ENCODE measurements around the gene BORCS5.

Gene BORCS5

DNA sequence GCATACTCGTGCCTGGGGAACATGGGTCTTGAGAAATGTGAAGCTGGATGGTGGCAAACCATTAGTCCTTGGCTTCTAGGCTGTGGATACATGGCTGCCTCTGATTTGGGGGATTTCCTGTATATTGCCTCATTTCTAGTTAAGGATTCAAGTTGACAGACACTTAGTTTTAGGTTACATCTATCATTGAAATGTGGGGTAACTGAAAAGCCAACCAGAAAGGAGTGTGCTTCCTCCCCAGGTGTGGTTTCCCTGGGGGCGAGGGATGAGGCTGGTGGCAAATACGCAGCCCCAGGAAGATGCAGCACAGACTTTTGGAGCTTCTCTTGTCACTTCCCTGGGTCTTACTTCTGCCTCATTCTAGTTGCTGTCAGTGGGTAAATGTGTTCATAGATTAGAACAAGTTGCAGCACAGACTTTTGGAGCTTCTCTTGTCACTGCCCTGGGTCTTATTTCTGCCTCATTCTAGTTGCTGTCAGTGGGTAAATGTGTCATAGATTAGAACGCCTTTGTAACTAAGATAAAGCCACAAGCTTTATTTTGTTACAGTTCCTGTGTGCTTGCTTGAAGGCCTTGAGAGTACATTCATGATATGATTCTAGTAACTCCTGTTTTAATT, 85.1 kb downstream of the BORCS5 start:
- WGBS (ENCODE audit: extremely low coverage, insufficient coverage, insufficient read length): no CpG with 5 or more reads among the region's 4 CpGs
- Histone ChIP-seq H3K4me3 (ENCODE audit: low read depth, low read length) (no peak overlapping the region), H2BK5ac (ENCODE audit: low read depth, low read length, poor library complexity) (no peak overlapping the region), H3K4ac (ENCODE audit: low read depth, low read length) (no peak overlapping the region), H3K4me2 (ENCODE audit: low read length) (no peak overlapping the region), H2BK120ac (ENCODE audit: insufficient read depth, low read length, poor library complexity) (no peak overlapping the region), H2AK5ac (ENCODE audit: low read length) (no peak overlapping the region), H2AFZ (ENCODE audit: insufficient read depth, low read length, poor library complexity) (no peak overlapping the region), H4K8ac (ENCODE audit: low read depth, low read length) (no peak overlapping the region), H3K9me3 (ENCODE audit: insufficient read depth, low read depth, low read length) (no peaks in the 10 kb centered on the region), H4K91ac (ENCODE audit: low read depth, low read length) (no peak overlapping the region), H3K27me3 (ENCODE audit: insufficient read depth, low read length) (no peaks in the 10 kb centered on the region), H3K79me2 (ENCODE audit: control insufficient read depth, insufficient read depth, low read length, poor library complexity) (no peaks in the 10 kb centered on the region), H3K79me1 (ENCODE audit: low read length) (no peaks in the 10 kb centered on the region), H2BK12ac (ENCODE audit: low read length) (no peak overlapping the region), H3K18ac (ENCODE audit: low read length) (no peak overlapping the region), H3K4me1 (ENCODE audit: control insufficient read depth in 1 of 2, insufficient read depth in 2 of 2, low read length in 2 of 2) (no peaks in the 10 kb centered on the region), H3K14ac (ENCODE audit: low read length) (no peak overlapping the region), H3K9ac (ENCODE audit: low read length) (no peak overlapping the region), H3K27ac (ENCODE audit: low read depth, low read length) (no peak overlapping the region), H4K12ac (ENCODE audit: low read depth, low read length) (no peak overlapping the region), H3K23ac (ENCODE audit: low read length) (no peak overlapping the region), H3K36me3 (ENCODE audit: control insufficient read depth in 1 of 2, insufficient read depth in 2 of 2, low read length in 2 of 2) (no peaks in the 10 kb centered on the region)
- peak in 1 of 2 donors; percentile 36 for DNase-seq

- Histone ChIP-seq H3K14ac (ENCODE audit: low read length) (no peak overlapping the region), H3K79me2 (ENCODE audit: control insufficient read depth, insufficient read depth, low read length, poor library complexity) (no peaks in the 10 kb centered on the region), H2BK5ac (ENCODE audit: low read depth, low read length, poor library complexity) (no peak overlapping the region), H3K4me3 (ENCODE audit: low read depth, low read length) (no peak overlapping the region), H3K27me3 (ENCODE audit: insufficient read depth, low read length) (no peaks in the 10 kb centered on the region), H3K9ac (ENCODE audit: low read length) (no peak overlapping the region), H4K12ac (ENCODE audit: low read depth, low read length) (no peak overlapping the region), H2AFZ (ENCODE audit: insufficient read depth, low read length, poor library complexity) (no peak overlapping the region), H4K8ac (ENCODE audit: low read depth, low read length) (no peak overlapping the region), H3K4me1 (ENCODE audit: control insufficient read depth in 1 of 2, insufficient read depth in 2 of 2, low read length in 2 of 2) (no peaks in the 10 kb centered on the region), H3K4me2 (ENCODE audit: low read length) (no peak overlapping the region), H3K36me3 (ENCODE audit: control insufficient read depth in 1 of 2, insufficient read depth in 2 of 2, low read length in 2 of 2) (no peaks in the 10 kb centered on the region), H2BK12ac (ENCODE audit: low read length) (no peak overlapping the region), H3K9me3 (ENCODE audit: insufficient read depth, low read depth, low read length) (no peaks in the 10 kb centered on the region), H2BK120ac (ENCODE audit: insufficient read depth, low read length, poor library complexity) (no peak overlapping the region), H3K23ac (ENCODE audit: low read length) (no peak overlapping the region), H3K18ac (ENCODE audit: low read length) (no peak overlapping the region), H3K27ac (ENCODE audit: low read depth, low read length) (no peak overlapping the region), H2AK5ac (ENCODE audit: low read length) (no peak overlapping the region), H3K4ac (ENCODE audit: low read depth, low read length) (no peak overlapping the region), H4K91ac (ENCODE audit: low read depth, low read length) (no peak overlapping the region), H3K79me1 (ENCODE audit: low read length) (no peaks in the 10 kb centered on the region)
- peak in 1 of 2 donors; percentile 45 for DNase-seq
- WGBS (ENCODE audit: extremely low coverage, insufficient coverage, insufficient read length): no CpG with 5 or more reads among the region's 5 CpGs
Observed at GRCh38 chr12:12442548-12443071, 85.7 kb downstream of the BORCS5 start.

DNA sequence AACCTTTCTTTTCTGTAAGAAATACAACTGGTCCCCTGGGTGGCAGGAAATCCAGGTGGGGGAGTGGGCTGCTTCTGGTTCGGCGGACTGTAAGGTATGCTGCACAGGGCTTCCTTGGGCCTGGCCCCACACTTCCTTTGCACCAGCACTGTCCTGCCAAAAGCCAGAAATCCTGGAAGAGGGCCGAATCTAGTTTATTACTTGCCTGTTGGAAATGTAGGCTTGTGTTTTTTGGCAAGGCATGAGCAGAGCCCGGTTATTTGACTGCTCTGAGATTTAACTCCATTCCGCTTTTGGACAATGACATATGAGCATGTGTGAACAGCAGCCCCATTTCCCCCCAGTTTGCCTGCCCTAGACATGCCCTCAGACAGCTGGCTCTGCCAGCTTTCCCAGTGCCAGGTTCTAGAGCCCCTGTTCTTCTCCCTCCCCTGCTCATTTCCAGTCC, 86.6 kb downstream of the BORCS5 start:
- Histone ChIP-seq H3K4me1 (ENCODE audit: control insufficient read depth in 1 of 2, insufficient read depth in 2 of 2, low read length in 2 of 2) (no peaks in the 10 kb centered on the region), H3K79me2 (ENCODE audit: control insufficient read depth, insufficient read depth, low read length, poor library complexity) (no peaks in the 10 kb centered on the region), H3K4me3 (ENCODE audit: low read depth, low read length) (no peak overlapping the region), H3K27me3 (ENCODE audit: insufficient read depth, low read length) (no peaks in the 10 kb centered on the region), H2BK5ac (ENCODE audit: low read depth, low read length, poor library complexity) (no peak overlapping the region), H3K4me2 (ENCODE audit: low read length) (no peak overlapping the region), H3K27ac (ENCODE audit: low read depth, low read length) (no peak overlapping the region), H3K14ac (ENCODE audit: low read length) (no peak overlapping the region), H3K79me1 (ENCODE audit: low read length) (no peaks in the 10 kb centered on the region), H3K23ac (ENCODE audit: low read length) (no peak overlapping the region), H2BK12ac (ENCODE audit: low read length) (no peak overlapping the region), H3K18ac (ENCODE audit: low read length) (no peak overlapping the region), H2AFZ (ENCODE audit: insufficient read depth, low read length, poor library complexity) (no peak overlapping the region), H4K91ac (ENCODE audit: low read depth, low read length) (no peak overlapping the region), H3K36me3 (ENCODE audit: control insufficient read depth in 1 of 2, insufficient read depth in 2 of 2, low read length in 2 of 2) (no peaks in the 10 kb centered on the region), H2AK5ac (ENCODE audit: low read length) (no peak overlapping the region), H3K9ac (ENCODE audit: low read length) (no peak overlapping the region), H4K12ac (ENCODE audit: low read depth, low read length) (no peak overlapping the region), H2BK120ac (ENCODE audit: insufficient read depth, low read length, poor library complexity) (no peak overlapping the region), H3K4ac (ENCODE audit: low read depth, low read length) (no peak overlapping the region), H3K9me3 (ENCODE audit: insufficient read depth, low read depth, low read length) (no peaks in the 10 kb centered on the region), H4K8ac (ENCODE audit: low read depth, low read length) (no peak overlapping the region)
- WGBS (ENCODE audit: extremely low coverage, insufficient coverage, insufficient read length): no CpG with 5 or more reads among the region's 5 CpGs
- DNase-seq: no peak

DNA sequence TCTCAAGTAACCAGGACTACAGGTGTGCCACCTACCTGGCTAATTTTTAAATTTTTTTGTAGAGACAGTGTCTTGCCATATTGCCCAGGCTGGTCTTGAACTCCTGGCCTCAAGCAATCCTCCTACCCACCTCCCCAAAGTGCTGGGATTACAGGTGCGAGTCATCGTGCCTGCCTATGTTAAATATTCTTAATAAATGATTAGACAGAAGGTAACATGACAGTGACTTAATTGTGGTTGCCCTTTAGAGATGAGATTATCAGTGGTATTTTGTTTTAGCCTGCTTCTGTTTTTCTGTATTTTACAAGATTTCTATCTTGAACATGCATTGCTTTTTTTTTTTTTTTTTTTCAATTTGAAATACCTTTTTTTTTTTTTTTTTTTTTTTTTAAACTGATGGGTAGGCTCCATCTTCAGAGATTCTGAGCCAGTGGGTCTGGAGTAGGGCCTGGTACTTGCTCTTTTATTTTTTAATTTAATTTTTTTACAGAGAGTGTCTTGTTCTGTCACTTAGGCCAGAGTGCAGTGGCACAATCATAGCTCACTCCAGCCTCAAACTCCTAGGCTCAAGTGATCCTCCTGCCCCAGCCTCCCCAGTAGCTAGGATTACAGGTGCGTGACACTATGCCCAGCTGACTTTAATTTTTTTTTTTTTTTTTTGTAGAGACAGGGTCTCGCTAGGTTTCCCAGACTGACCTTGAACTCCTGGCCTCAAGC, 88.4 kb downstream of the BORCS5 start:
- DNase-seq: no peak
- H3K4me3 ChIP-seq (ENCODE audit: low read depth, low read length): no peak overlapping the region
- H3K27me3 ChIP-seq (ENCODE audit: insufficient read depth, low read length): no peaks in the 10 kb centered on the region
- no peak overlapping the region for H3K14ac ChIP-seq (ENCODE audit: low read length)
- H4K8ac ChIP-seq (ENCODE audit: low read depth, low read length): no peak overlapping the region
- H3K79me2 ChIP-seq (ENCODE audit: control insufficient read depth, insufficient read depth, low read length, poor library complexity): no peaks in the 10 kb centered on the region
- no peaks in the 10 kb centered on the region for H3K36me3 ChIP-seq (ENCODE audit: control insufficient read depth in 1 of 2, insufficient read depth in 2 of 2, low read length in 2 of 2)
- H3K23ac ChIP-seq (ENCODE audit: low read length): no peak overlapping the region
- WGBS (ENCODE audit: extremely low coverage, insufficient coverage, insufficient read length): no CpG with 5 or more reads among the region's 4 CpGs
- H2BK120ac ChIP-seq (ENCODE audit: insufficient read depth, low read length, poor library complexity): no peak overlapping the region
- H3K4me1 ChIP-seq (ENCODE audit: control insufficient read depth in 1 of 2, insufficient read depth in 2 of 2, low read length in 2 of 2): no peaks in the 10 kb centered on the region
- no peaks in the 10 kb centered on the region for H3K9me3 ChIP-seq (ENCODE audit: insufficient read depth, low read depth, low read length)
- no peak overlapping the region for H2AFZ ChIP-seq (ENCODE audit: insufficient read depth, low read length, poor library complexity)
- H4K91ac ChIP-seq (ENCODE audit: low read depth, low read length): no peak overlapping the region
- H2BK5ac ChIP-seq (ENCODE audit: low read depth, low read length, poor library complexity): no peak overlapping the region
- H2AK5ac ChIP-seq (ENCODE audit: low read length): no peak overlapping the region
- no peak overlapping the region for H2BK12ac ChIP-seq (ENCODE audit: low read length)
- H3K18ac ChIP-seq (ENCODE audit: low read length): no peak overlapping the region
- H4K12ac ChIP-seq (ENCODE audit: low read depth, low read length): no peak overlapping the region
- H3K4me2 ChIP-seq (ENCODE audit: low read length): no peak overlapping the region
- no peak overlapping the region for H3K9ac ChIP-seq (ENCODE audit: low read length)
- H3K4ac ChIP-seq (ENCODE audit: low read depth, low read length): no peak overlapping the region
- H3K27ac ChIP-seq (ENCODE audit: low read depth, low read length): no peak overlapping the region
- H3K79me1 ChIP-seq (ENCODE audit: low read length): no peaks in the 10 kb centered on the region

Measured in trophoblast cell (in vitro differentiated cells and primary cell).